ENCODE data around the gene GARIN5A. TPM values are rescaled to one million over a fixed set of nuclear protein-coding genes. Genes with fewer than 3 reads are reported as not detected.

The GARIN5A gene
- total and polyA plus RNA-seq, 2 experiments from 2014 or later: 5.0 to 10.4 TPM

GRCh38 chr19:50496189-50497021 is 19.8 kb upstream of the GARIN5A start:
- WGBS (ENCODE audit: low lambda C conversion rate, missing lambda C conversion rate): 81% methylated on average over 27 of the region's 30 CpGs
- no peak for DNase-seq (ENCODE audit: low spot score)
- no peak overlapping the region for H3K4me2 ChIP-seq
- H2AFZ ChIP-seq: no peak overlapping the region
- no peak overlapping the region for H3K27ac ChIP-seq
- TF ChIP-seq CTCF (IDR thresholded peaks at IDR 0.05; ENCODE audit: poor library complexity): no peak
- TF ChIP-seq EZH2 (IDR thresholded peaks at IDR 0.05; ENCODE audit: borderline replicate concordance): no peak
- TF ChIP-seq EZH2phosphoT487 (IDR thresholded peaks at IDR 0.05; ENCODE audit: low read depth, severe bottlenecking, unreplicated experiment): no peak
- H3K9me3 ChIP-seq (ENCODE audit: low read depth): no peaks in the 10 kb centered on the region
- H3K27me3 ChIP-seq: peaks cover 21% of the 10 kb centered on the region
- no peak overlapping the region for H3K4me3 ChIP-seq
- H3K79me2 ChIP-seq: no peaks in the 10 kb centered on the region
- no peaks in the 10 kb centered on the region for H3K9me2 ChIP-seq (replicated peaks; ENCODE audit: insufficient read depth)
- H3K4me1 ChIP-seq (ENCODE audit: insufficient read depth): no peaks in the 10 kb centered on the region
- no peaks in the 10 kb centered on the region for H3K36me3 ChIP-seq (replicated peaks; ENCODE audit: insufficient read depth, low read depth)
- H4K20me1 ChIP-seq (ENCODE audit: insufficient read depth, poor library complexity, severe bottlenecking): no peaks in the 10 kb centered on the region

- H3K27me3 ChIP-seq: peaks cover 23% of the 10 kb centered on the region
- H2AFZ ChIP-seq: no peak overlapping the region
- H3K9me3 ChIP-seq (ENCODE audit: low read depth): no peaks in the 10 kb centered on the region
- TF ChIP-seq EZH2phosphoT487 (IDR thresholded peaks at IDR 0.05; ENCODE audit: low read depth, severe bottlenecking, unreplicated experiment) (no peak), EZH2 (IDR thresholded peaks at IDR 0.05; ENCODE audit: borderline replicate concordance) (no peak), CTCF (IDR thresholded peaks at IDR 0.05; ENCODE audit: poor library complexity) (no peak)
- no peak overlapping the region for H3K27ac ChIP-seq
- H4K20me1 ChIP-seq (ENCODE audit: insufficient read depth, poor library complexity, severe bottlenecking): no peaks in the 10 kb centered on the region
- H3K79me2 ChIP-seq: no peaks in the 10 kb centered on the region
- H3K36me3 ChIP-seq (replicated peaks; ENCODE audit: insufficient read depth, low read depth): no peaks in the 10 kb centered on the region
- H3K4me2 ChIP-seq: no peak overlapping the region
- no peaks in the 10 kb centered on the region for H3K4me1 ChIP-seq (ENCODE audit: insufficient read depth)
- no peak overlapping the region for H3K4me3 ChIP-seq
- WGBS (ENCODE audit: low lambda C conversion rate, missing lambda C conversion rate): 89% methylated on average over 5 of the region's 5 CpGs
- no peak for DNase-seq (ENCODE audit: low spot score)
- no peaks in the 10 kb centered on the region for H3K9me2 ChIP-seq (replicated peaks; ENCODE audit: insufficient read depth)
Measured at GRCh38 chr19:50495020-50495531, 18.4 kb upstream of the GARIN5A start.

- 73% methylated on average over 4 of the region's 7 CpGs for WGBS (ENCODE audit: low lambda C conversion rate, missing lambda C conversion rate)
- no peak for DNase-seq (ENCODE audit: low spot score)
- Histone ChIP-seq H3K36me3 (replicated peaks; ENCODE audit: insufficient read depth, low read depth) (no peaks in the 10 kb centered on the region), H3K79me2 (no peaks in the 10 kb centered on the region), H3K4me1 (ENCODE audit: insufficient read depth) (no peaks in the 10 kb centered on the region), H3K4me2 (no peak overlapping the region), H3K27ac (no peak overlapping the region), H3K9me3 (ENCODE audit: low read depth) (no peaks in the 10 kb centered on the region), H3K9me2 (replicated peaks; ENCODE audit: insufficient read depth) (no peaks in the 10 kb centered on the region), H3K27me3 (peaks cover 21% of the 10 kb centered on the region), H2AFZ (no peak overlapping the region), H4K20me1 (ENCODE audit: insufficient read depth, poor library complexity, severe bottlenecking) (no peaks in the 10 kb centered on the region), H3K4me3 (no peak overlapping the region)
- TF ChIP-seq EZH2 (IDR thresholded peaks at IDR 0.05; ENCODE audit: borderline replicate concordance) (no peak), CTCF (IDR thresholded peaks at IDR 0.05; ENCODE audit: poor library complexity) (no peak), EZH2phosphoT487 (IDR thresholded peaks at IDR 0.05; ENCODE audit: low read depth, severe bottlenecking, unreplicated experiment) (no peak)
Measured at GRCh38 chr19:50494186-50495019, 17.8 kb upstream of the GARIN5A start.

Data from hepatocyte (in vitro differentiated cells).